Measurements from ENCODE around the gene SWSAP1.

DNA sequence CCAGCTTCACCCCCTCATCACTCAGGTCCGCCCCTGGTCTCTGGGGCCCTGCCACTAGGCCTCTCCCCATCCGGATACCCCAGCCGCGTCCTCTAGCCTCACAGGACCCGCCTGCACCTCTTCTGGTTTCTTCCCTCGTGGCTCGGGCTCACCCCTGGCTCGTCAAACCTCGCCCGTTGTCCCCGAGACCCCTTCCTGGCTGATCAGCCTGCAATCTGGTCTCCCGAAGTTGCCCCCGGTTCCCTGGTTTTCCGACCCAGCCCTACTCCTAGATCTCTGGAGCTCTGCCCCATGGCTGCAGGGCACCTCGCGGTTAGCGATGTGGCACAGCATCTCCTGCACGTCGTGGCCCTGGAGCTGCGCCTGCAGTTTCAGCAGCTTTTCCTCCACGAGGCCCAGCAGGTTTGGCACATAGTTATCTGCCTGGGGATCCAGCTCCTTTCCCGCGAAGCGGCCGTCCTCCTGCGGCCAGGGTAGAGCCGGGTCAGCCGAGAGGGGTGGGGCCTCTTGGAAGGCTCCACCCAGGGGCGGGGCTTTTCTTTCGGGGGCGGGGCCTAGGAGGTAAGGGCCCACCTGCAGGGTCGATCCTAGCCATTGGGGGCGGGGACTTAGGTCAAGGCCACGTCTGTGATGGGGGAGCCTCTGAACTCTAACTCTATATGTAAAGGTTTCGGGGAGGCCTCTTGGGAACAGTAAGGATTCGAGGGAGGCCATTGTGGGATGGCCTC lies 47.1 kb downstream of the SWSAP1 start:
- TF ChIP-seq, protein P1, sequence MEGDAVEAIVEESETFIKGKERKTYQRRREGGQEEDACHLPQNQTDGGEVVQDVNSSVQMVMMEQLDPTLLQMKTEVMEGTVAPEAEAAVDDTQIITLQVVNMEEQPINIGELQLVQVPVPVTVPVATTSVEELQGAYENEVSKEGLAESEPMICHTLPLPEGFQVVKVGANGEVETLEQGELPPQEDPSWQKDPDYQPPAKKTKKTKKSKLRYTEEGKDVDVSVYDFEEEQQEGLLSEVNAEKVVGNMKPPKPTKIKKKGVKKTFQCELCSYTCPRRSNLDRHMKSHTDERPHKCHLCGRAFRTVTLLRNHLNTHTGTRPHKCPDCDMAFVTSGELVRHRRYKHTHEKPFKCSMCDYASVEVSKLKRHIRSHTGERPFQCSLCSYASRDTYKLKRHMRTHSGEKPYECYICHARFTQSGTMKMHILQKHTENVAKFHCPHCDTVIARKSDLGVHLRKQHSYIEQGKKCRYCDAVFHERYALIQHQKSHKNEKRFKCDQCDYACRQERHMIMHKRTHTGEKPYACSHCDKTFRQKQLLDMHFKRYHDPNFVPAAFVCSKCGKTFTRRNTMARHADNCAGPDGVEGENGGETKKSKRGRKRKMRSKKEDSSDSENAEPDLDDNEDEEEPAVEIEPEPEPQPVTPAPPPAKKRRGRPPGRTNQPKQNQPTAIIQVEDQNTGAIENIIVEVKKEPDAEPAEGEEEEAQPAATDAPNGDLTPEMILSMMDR (IDR thresholded peaks at IDR 0.05): no peak
- no peak for TF ChIP-seq POLR2A (IDR thresholded peaks at IDR 0.05)
- no peak for TF ChIP-seq EP300 (IDR thresholded peaks at IDR 0.05)

All from upper lobe of left lung (tissue), 4 donors.